ENCODE data around the gene ZMAT3. TPM values are rescaled to one million over a fixed set of nuclear protein-coding genes. Genes with fewer than 3 reads are reported as not detected.
"Not testable (repeated sequence)": the region's sequence is repeated elsewhere in the genome, so short reads cannot be mapped to it uniquely, and the experiment has no call there.

Gene ZMAT3
- total RNA-seq, 1 donor from 2014 or later, result 8.6 TPM

DNA sequence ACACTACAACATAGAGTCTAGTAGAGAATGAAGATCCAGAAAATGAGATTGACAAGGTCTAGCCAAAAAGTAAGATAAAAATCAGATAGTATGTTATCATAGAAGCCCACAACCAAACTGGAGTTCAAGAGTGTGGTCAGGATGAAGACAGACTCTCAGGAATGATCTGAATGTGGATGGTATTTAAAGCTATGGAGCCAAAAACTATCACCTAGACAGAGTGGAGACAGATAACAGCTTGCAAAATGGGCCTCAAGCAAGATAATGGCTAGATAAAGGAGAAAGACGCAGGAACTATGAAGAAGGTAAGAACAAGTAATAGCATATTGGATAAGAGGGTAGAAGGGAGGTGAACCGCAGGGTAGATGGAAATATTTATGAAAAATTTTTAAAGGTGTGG, 35.4 kb downstream of the ZMAT3 start:
- H3K27me3 Mint-ChIP-seq (ENCODE audit: insufficient read depth, low read depth), result peaks cover 2% of the 10 kb centered on the region
- Histone ChIP-seq H3K9me3 (ENCODE audit: low read depth) (no peaks in the 10 kb centered on the region), H4K20me1 (ENCODE audit: low read depth) (no peaks in the 10 kb centered on the region), H3K4me1 (no peaks in the 10 kb centered on the region), H3K27ac (no peak overlapping the region), H3K9ac (no peak overlapping the region), H3K36me3 (no peaks in the 10 kb centered on the region), H3K27me3 (no peaks in the 10 kb centered on the region), H2AFZ (replicated peaks) (no peak overlapping the region), H3K4me2 (no peak overlapping the region), H3K4me3 (no peak overlapping the region), H3K79me2 (ENCODE audit: low read depth) (no peaks in the 10 kb centered on the region), H3F3A (ENCODE audit: low read depth) (no peaks in the 10 kb centered on the region)
- H3K27ac Mint-ChIP-seq, result no peak overlapping the region
- no peak for DNase-seq (ENCODE audit: low spot score)
- no peak overlapping the region for H3K4me3 Mint-ChIP-seq
- H3K36me3 Mint-ChIP-seq, result no peaks in the 10 kb centered on the region
- no peaks in the 10 kb centered on the region for H3K4me1 Mint-ChIP-seq
- peaks cover 8% of the 10 kb centered on the region for H3K9me3 Mint-ChIP-seq
- TF ChIP-seq, protein P1, sequence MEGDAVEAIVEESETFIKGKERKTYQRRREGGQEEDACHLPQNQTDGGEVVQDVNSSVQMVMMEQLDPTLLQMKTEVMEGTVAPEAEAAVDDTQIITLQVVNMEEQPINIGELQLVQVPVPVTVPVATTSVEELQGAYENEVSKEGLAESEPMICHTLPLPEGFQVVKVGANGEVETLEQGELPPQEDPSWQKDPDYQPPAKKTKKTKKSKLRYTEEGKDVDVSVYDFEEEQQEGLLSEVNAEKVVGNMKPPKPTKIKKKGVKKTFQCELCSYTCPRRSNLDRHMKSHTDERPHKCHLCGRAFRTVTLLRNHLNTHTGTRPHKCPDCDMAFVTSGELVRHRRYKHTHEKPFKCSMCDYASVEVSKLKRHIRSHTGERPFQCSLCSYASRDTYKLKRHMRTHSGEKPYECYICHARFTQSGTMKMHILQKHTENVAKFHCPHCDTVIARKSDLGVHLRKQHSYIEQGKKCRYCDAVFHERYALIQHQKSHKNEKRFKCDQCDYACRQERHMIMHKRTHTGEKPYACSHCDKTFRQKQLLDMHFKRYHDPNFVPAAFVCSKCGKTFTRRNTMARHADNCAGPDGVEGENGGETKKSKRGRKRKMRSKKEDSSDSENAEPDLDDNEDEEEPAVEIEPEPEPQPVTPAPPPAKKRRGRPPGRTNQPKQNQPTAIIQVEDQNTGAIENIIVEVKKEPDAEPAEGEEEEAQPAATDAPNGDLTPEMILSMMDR (IDR thresholded peaks at IDR 0.05), result no peak
- TF ChIP-seq EZH2phosphoT487 (IDR thresholded peaks at IDR 0.05) (no peak), EZH2 (IDR thresholded peaks at IDR 0.05) (no peak)

GRCh38 chr3:179035232-179035631, 36.4 kb downstream of the ZMAT3 start:
- Histone ChIP-seq H2AFZ (replicated peaks) (no peak overlapping the region), H3K4me2 (no peak overlapping the region), H3K36me3 (no peaks in the 10 kb centered on the region), H3F3A (ENCODE audit: low read depth) (no peaks in the 10 kb centered on the region), H3K9me3 (ENCODE audit: low read depth) (no peaks in the 10 kb centered on the region), H4K20me1 (ENCODE audit: low read depth) (no peaks in the 10 kb centered on the region), H3K27ac (no peak overlapping the region), H3K9ac (no peak overlapping the region), H3K4me3 (no peak overlapping the region), H3K27me3 (no peaks in the 10 kb centered on the region), H3K79me2 (ENCODE audit: low read depth) (no peaks in the 10 kb centered on the region), H3K4me1 (no peaks in the 10 kb centered on the region)
- no peaks in the 10 kb centered on the region for H3K36me3 Mint-ChIP-seq
- H3K4me3 Mint-ChIP-seq, result no peak overlapping the region
- peaks cover 12% of the 10 kb centered on the region for H3K9me3 Mint-ChIP-seq
- no peak for DNase-seq (ENCODE audit: low spot score)
- peaks cover 3% of the 10 kb centered on the region for H3K27me3 Mint-ChIP-seq (ENCODE audit: insufficient read depth, low read depth)
- H3K4me1 Mint-ChIP-seq, result no peaks in the 10 kb centered on the region
- H3K27ac Mint-ChIP-seq, result no peak overlapping the region
- TF ChIP-seq, protein P1 (IDR thresholded peaks at IDR 0.05), result no peak
- TF ChIP-seq EZH2 (IDR thresholded peaks at IDR 0.05) (no peak), EZH2phosphoT487 (IDR thresholded peaks at IDR 0.05) (no peak)

GRCh38 chr3:179033304-179033657, 38.3 kb downstream of the ZMAT3 start:
- not testable (repeated sequence) for H3K27ac Mint-ChIP-seq; H3F3A ChIP-seq (ENCODE audit: low read depth); H2AFZ ChIP-seq (replicated peaks); H3K27me3 Mint-ChIP-seq (ENCODE audit: insufficient read depth, low read depth); H3K4me3 ChIP-seq; H3K36me3 Mint-ChIP-seq; H3K9me3 ChIP-seq (ENCODE audit: low read depth); H3K4me1 ChIP-seq; H4K20me1 ChIP-seq (ENCODE audit: low read depth); H3K4me1 Mint-ChIP-seq; H3K27ac ChIP-seq; H3K27me3 ChIP-seq; DNase-seq (ENCODE audit: low spot score); H3K9ac ChIP-seq; H3K4me3 Mint-ChIP-seq; H3K36me3 ChIP-seq; H3K79me2 ChIP-seq (ENCODE audit: low read depth); H3K4me2 ChIP-seq
- peaks cover 12% of the 10 kb centered on the region for H3K9me3 Mint-ChIP-seq

GRCh38 chr3:179032454-179033303, 38.9 kb downstream of the ZMAT3 start:
- H3K36me3 ChIP-seq; H3K27ac Mint-ChIP-seq; H3K79me2 ChIP-seq (ENCODE audit: low read depth); H3F3A ChIP-seq (ENCODE audit: low read depth); DNase-seq (ENCODE audit: low spot score); H3K4me1 ChIP-seq; H3K27ac ChIP-seq; H3K4me2 ChIP-seq; H4K20me1 ChIP-seq (ENCODE audit: low read depth); H3K4me1 Mint-ChIP-seq; H2AFZ ChIP-seq (replicated peaks); H3K9ac ChIP-seq; H3K36me3 Mint-ChIP-seq; H3K4me3 ChIP-seq; H3K27me3 ChIP-seq; H3K4me3 Mint-ChIP-seq; H3K9me3 ChIP-seq (ENCODE audit: low read depth); H3K27me3 Mint-ChIP-seq (ENCODE audit: insufficient read depth, low read depth): not testable (repeated sequence)
- peaks cover 12% of the 10 kb centered on the region for H3K9me3 Mint-ChIP-seq

Data from neural progenitor cell (in vitro differentiated cells).